ENCODE data around the gene CDKN2B-AS1. TPM values are rescaled to one million over a fixed set of nuclear protein-coding genes. Genes with fewer than 3 reads are reported as not detected.

Gene CDKN2B-AS1
- total RNA-seq, 2 experiments from 2014 or later = 0.21 to 0.23 TPM

DNA sequence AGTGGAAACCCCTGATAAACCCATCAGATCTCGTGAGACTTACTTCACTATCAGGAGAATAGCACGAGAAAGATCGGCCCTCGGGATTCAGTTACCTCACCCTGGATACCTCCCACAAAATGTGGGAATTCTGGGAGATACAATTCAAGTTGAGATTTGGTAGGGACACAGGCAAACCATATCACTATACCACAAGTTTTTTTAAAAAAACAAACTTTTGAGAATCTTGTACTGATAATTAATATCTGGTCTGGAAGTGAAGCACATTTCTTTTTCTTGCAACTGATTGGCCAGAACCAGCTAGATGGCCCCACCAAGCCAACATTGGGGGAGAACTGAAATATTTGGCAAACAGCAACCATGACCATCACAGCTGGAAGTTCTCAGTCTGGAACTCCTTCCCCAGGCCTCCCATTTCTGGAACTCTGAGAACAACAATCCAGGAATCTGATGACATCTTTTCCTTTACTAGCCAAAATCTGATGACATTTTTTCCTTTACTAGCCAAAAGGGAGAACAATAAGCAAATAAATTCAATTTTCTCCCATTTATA lies 66.3 kb downstream of the CDKN2B-AS1 start:
- H3K4me3 Mint-ChIP-seq = no peak overlapping the region
- H3K27ac Mint-ChIP-seq = no peak overlapping the region
- ChIA-PET CTCF (no interaction called here), POLR2A (no interaction called here)
- peaks cover 24% of the 10 kb centered on the region for H3K27me3 Mint-ChIP-seq
- intact Hi-C loops (cut with DNase I, micrococcal nuclease) = no loop called here
- DNase-seq = no peak
- ATAC-seq = no peak
- no peaks in the 10 kb centered on the region for H3K36me3 Mint-ChIP-seq (ENCODE audit: low read depth)
- H3K4me1 Mint-ChIP-seq = peaks cover 11% of the 10 kb centered on the region
- no peaks in the 10 kb centered on the region for H3K9me3 Mint-ChIP-seq (ENCODE audit: low read depth)

DNA sequence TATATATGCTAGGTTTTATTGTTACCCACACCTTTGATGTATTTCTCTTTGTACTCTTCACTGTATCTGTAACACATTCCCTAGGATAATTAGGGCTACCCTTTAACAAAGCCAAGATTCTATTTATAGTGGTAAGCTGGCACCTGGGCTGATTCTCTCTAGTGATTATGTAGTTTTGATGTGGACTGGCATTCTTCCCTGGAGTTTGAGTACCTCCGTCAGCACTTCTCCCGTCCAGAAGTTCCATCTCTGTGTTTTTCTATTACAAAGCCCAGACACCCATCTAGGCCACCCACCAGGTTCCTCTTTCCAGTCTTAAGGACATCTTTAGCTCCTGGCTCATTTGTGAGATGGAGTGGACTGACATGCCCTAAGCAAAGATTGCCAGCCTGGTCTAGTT lies 70.4 kb downstream of the CDKN2B-AS1 start:
- Mint-ChIP-seq H3K9me3 (ENCODE audit: low read depth) (no peaks in the 10 kb centered on the region), H3K27ac (no peak overlapping the region), H3K36me3 (ENCODE audit: low read depth) (no peaks in the 10 kb centered on the region), H3K4me1 (peaks cover 12% of the 10 kb centered on the region), H3K27me3 (peaks cover 20% of the 10 kb centered on the region), H3K4me3 (no peak overlapping the region)
- CTCF ChIA-PET = interaction anchor here (1.2 to 2.0 kb wide), 2 partner anchors 18 to 251 kb away, joined by 4 read pairs; no protein-coding TSS in a partner anchor
- POLR2A ChIA-PET = no interaction called here
- no peak for DNase-seq
- ATAC-seq = no peak
- intact Hi-C loops (cut with DNase I, micrococcal nuclease) = no loop called here

DNA sequence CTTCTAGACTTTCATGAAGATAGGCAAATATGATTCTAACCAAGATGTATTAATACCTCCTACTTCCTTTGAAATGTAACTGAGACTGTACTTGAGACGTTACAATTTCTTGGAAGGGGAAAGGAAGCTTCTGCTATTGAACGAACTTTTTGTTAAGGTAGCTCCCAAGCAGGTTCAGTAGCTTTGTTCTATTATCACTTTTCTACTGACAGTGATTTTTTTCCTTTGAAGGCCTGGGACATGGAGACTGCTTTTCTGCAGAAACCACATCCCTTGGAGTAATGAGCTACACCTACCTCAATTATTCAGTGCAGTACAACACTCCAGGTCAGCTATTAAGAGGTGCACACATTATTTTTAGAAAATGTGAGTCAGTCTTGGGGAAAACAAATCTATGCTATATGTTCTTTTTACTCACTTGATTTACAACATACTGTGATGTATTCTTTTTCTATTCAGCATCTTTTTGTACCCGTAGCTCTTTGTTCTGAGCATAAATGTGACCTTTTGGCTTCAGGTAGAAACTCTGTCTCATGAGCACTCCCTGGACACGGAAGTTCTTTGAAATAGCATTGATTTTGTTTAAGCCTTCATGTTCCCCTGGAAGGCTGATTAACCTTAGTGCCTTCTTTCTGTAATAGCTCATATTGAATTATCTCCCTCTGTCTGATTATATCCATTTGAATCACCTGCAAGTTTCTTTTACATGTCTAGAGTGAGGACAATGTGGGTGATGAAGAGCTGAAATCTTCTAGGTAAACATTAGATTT lies 71.0 kb downstream of the CDKN2B-AS1 start:
- Mint-ChIP-seq H3K36me3 (ENCODE audit: low read depth) (no peaks in the 10 kb centered on the region), H3K9me3 (ENCODE audit: low read depth) (no peaks in the 10 kb centered on the region), H3K4me1 (peaks cover 12% of the 10 kb centered on the region), H3K27ac (no peak overlapping the region), H3K27me3 (peaks cover 18% of the 10 kb centered on the region), H3K4me3 (no peak overlapping the region)
- ATAC-seq (no peak), DNase-seq (no peak)
- CTCF ChIA-PET = interaction anchor here (0.6 to 2.0 kb wide), 4 partner anchors 18 to 252 kb away, joined by 3 to 4 read pairs (median 4); no protein-coding TSS in a partner anchor
- intact Hi-C loops (cut with DNase I, micrococcal nuclease) = no loop called here
- POLR2A ChIA-PET = no interaction called here

DNA sequence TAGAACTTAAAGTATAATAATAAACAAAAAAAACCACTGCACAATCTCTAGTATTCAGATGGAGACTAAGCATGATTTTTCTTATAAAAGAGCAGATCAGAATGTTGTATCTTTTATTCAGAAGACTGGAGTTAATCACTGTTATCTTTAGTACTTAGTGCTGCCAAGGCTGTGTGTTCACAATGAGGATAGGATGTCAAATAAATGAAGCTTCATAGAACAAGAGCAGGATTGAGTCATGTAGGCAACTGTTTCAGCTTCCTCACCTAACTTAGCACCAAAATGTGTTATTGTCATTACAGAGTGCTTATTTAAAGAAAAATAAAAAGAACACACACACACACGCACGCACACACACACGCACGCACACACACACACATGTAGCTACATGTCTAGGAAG lies 72.6 kb downstream of the CDKN2B-AS1 start:
- no peaks in the 10 kb centered on the region for H3K9me3 Mint-ChIP-seq (ENCODE audit: low read depth)
- no peak overlapping the region for H3K4me3 Mint-ChIP-seq
- ATAC-seq (no peak), DNase-seq (no peak)
- H3K27ac Mint-ChIP-seq = no peak overlapping the region
- CTCF ChIA-PET = interaction anchor here (0.7 to 0.8 kb wide), 2 partner anchors 38 to 59 kb away, joined by 3 read pairs; no protein-coding TSS in a partner anchor
- POLR2A ChIA-PET = no interaction called here
- H3K4me1 Mint-ChIP-seq = peaks cover 12% of the 10 kb centered on the region
- peaks cover 17% of the 10 kb centered on the region for H3K27me3 Mint-ChIP-seq
- intact Hi-C loops (cut with DNase I, micrococcal nuclease) = no loop called here
- no peaks in the 10 kb centered on the region for H3K36me3 Mint-ChIP-seq (ENCODE audit: low read depth)

DNA sequence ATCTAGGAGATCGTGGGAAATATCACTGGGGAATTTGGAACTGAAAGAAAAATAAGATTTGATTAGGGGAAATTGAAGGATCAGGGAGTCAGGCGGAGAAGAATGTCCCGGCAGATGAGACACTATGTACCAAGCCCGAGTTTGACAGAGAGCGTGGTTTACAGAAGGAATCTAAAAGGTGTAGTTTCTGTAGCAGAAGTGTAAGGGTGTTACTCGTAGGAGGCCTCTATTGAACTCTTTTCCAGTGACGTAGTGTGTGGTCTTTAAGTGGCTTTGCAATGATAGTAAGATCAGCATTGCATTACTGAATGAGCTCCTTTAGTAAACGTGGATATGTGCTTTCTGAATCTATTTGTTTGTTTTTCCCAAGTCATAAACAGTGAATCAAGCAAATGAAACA lies 73.8 kb downstream of the CDKN2B-AS1 start:
- POLR2A ChIA-PET = no interaction called here
- Mint-ChIP-seq H3K4me3 (no peak overlapping the region), H3K36me3 (ENCODE audit: low read depth) (no peaks in the 10 kb centered on the region), H3K4me1 (peaks cover 13% of the 10 kb centered on the region), H3K27ac (no peak overlapping the region), H3K9me3 (ENCODE audit: low read depth) (no peaks in the 10 kb centered on the region), H3K27me3 (peaks cover 18% of the 10 kb centered on the region)
- intact Hi-C loops (cut with DNase I, micrococcal nuclease) = no loop called here
- CTCF ChIA-PET = interaction anchor here (0.7 to 1.4 kb wide), 3 partner anchors 34 to 1768 kb away, joined by 3 read pairs; no protein-coding TSS in a partner anchor
- DNase-seq (no peak), ATAC-seq (no peak)

DNA sequence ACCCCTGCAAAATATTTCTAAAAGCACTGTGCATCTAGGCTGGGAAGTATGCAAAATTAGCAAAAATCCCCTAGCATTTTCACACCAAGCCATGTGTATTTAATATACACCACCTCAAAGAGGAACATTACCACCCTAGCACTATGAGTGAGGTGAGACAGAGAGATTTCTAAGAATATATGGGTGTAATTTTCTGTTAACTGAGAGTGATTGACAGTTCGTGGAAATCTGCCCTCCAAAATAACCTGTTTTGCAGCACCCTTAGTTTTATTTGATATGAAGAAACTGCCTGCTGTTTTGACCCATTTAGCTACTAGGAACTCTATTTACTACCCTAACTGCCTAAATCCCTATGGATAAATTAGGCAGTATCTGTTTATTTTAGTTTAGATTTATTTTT lies 78.8 kb downstream of the CDKN2B-AS1 start:
- Mint-ChIP-seq H3K27me3 (peaks cover 27% of the 10 kb centered on the region), H3K9me3 (ENCODE audit: low read depth) (no peaks in the 10 kb centered on the region), H3K4me3 (no peak overlapping the region), H3K36me3 (ENCODE audit: low read depth) (no peaks in the 10 kb centered on the region), H3K4me1 (peaks cover 7% of the 10 kb centered on the region), H3K27ac (no peak overlapping the region)
- ChIA-PET CTCF (no interaction called here), POLR2A (no interaction called here)
- intact Hi-C loops (cut with DNase I, micrococcal nuclease) = no loop called here
- ATAC-seq (peak; percentile 36), DNase-seq (no peak)

DNA sequence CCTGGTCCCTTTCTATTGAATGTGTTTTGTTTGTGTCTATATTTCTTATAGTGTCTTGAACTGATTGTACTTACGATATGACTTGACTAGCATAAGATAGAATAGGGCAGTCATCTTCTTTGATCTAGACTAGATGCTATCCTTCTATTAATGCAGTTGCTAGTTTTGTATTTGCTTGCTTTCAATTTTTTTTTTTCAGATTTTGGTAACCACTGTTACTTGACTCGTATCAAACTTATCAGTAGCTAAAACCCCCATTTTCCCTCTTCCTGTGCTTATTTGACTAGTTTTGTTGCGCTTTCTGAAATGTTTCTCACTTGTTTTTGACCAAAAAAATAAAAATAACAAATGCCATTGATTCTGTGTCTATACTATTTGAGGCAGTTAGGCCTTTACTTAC lies 83.5 kb downstream of the CDKN2B-AS1 start:
- peaks cover 28% of the 10 kb centered on the region for H3K4me1 Mint-ChIP-seq

DNA sequence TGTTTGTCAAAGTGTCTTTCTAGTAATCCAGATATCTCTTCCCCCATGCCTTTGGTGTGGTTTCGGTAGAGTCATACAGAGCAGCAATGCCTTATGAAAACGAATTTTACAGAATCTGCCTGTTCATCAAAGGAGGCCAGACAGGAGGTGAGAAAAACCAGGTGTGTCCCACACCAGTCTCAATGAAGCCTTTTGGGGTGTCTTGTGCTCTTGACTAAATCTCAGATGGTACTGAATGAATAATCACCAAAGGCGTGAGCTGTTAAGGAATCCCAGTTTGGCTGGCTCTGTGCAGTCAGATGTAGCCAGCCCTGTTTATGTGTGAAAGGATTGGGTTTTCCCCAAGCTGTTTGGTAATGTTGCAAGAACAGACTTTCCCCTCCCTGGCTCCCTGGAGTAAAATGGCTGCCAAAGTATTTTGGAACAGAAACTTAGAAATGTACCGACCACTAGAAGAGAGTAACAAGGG lies 85.3 kb downstream of the CDKN2B-AS1 start:
- DNase-seq (peak; percentile 75), ATAC-seq (peak; percentile 99)
- H3K9me3 Mint-ChIP-seq (ENCODE audit: low read depth) = no peaks in the 10 kb centered on the region
- peaks cover 26% of the 10 kb centered on the region for H3K4me1 Mint-ChIP-seq
- H3K27me3 Mint-ChIP-seq = peaks cover 61% of the 10 kb centered on the region
- no peaks in the 10 kb centered on the region for H3K36me3 Mint-ChIP-seq (ENCODE audit: low read depth)
- POLR2A ChIA-PET = interaction anchor here (0.6 to 1.1 kb wide), 3 partner anchors 25 to 278 kb away, joined by 3 read pairs; partner anchors contain the start of gene MTAP
- H3K4me3 Mint-ChIP-seq = no peak overlapping the region
- CTCF ChIA-PET = interaction anchor here (0.5 to 2.5 kb wide), 13 partner anchors 22 to 1651 kb away, joined by 3 to 8 read pairs (median 3); no protein-coding TSS in a partner anchor
- intact Hi-C loops (cut with DNase I, micrococcal nuclease) = loop anchor here (1.0 to 5.0 kb wide), 11 partner anchors 17 to 319 kb away; no protein-coding TSS in a partner anchor
- no peak overlapping the region for H3K27ac Mint-ChIP-seq

More for the DNA sequence above, 83.5 kb downstream of the CDKN2B-AS1 start:
- Mint-ChIP-seq H3K4me3 (no peak overlapping the region), H3K9me3 (ENCODE audit: low read depth) (no peaks in the 10 kb centered on the region), H3K36me3 (ENCODE audit: low read depth) (no peaks in the 10 kb centered on the region), H3K27me3 (peaks cover 51% of the 10 kb centered on the region), H3K27ac (no peak overlapping the region)
- CTCF ChIA-PET = interaction anchor here (0.6 to 0.9 kb wide), 2 partner anchors 34 to 37 kb away, joined by 3 read pairs; no protein-coding TSS in a partner anchor
- intact Hi-C loops (cut with DNase I, micrococcal nuclease) = no loop called here
- POLR2A ChIA-PET = no interaction called here
- no peak for ATAC-seq
- no peak for DNase-seq

DNA sequence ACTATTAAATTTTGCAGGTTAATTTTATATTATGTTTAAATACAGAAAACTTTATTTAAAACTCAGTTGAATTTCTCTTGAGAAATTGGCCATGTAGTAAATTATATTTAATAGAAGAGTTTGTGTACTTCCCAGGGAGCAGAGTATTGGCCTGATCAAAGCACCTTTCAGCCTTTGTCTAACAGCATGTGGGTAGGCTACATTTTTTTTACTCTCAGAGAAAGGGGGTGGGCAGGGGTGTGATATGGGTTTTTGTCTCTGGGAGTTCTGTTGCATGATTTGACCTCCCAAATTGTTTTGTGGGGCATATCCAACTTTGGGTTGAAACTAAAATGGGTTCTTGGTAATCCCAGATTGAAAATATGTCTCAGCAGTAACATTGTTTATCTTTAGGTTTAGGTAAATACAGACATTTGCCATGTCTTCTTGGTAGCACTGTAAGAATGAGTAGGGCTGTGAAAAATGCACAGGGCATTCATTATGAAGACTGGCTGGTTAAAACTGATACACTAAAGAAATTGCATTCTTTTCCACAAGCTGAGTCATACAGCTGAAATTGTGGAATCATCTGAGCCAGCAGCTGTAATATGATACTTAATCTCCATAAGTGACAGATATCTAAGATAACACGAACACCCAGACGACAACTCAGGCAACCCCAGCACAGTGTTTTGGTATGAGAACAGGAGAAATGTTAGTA lies 89.9 kb downstream of the CDKN2B-AS1 start:
- peaks cover 11% of the 10 kb centered on the region for H3K4me1 Mint-ChIP-seq
- POLR2A ChIA-PET = no interaction called here
- no peaks in the 10 kb centered on the region for H3K9me3 Mint-ChIP-seq (ENCODE audit: low read depth)
- DNase-seq = no peak
- no peaks in the 10 kb centered on the region for H3K36me3 Mint-ChIP-seq (ENCODE audit: low read depth)
- no peak overlapping the region for H3K4me3 Mint-ChIP-seq
- H3K27ac Mint-ChIP-seq = no peak overlapping the region
- CTCF ChIA-PET = no interaction called here
- intact Hi-C loops (cut with DNase I, micrococcal nuclease) = loop anchor here (1.0 to 5.0 kb wide), 2 partner anchors 18 to 252 kb away; no protein-coding TSS in a partner anchor
- ATAC-seq = no peak
- peaks cover 56% of the 10 kb centered on the region for H3K27me3 Mint-ChIP-seq

DNA sequence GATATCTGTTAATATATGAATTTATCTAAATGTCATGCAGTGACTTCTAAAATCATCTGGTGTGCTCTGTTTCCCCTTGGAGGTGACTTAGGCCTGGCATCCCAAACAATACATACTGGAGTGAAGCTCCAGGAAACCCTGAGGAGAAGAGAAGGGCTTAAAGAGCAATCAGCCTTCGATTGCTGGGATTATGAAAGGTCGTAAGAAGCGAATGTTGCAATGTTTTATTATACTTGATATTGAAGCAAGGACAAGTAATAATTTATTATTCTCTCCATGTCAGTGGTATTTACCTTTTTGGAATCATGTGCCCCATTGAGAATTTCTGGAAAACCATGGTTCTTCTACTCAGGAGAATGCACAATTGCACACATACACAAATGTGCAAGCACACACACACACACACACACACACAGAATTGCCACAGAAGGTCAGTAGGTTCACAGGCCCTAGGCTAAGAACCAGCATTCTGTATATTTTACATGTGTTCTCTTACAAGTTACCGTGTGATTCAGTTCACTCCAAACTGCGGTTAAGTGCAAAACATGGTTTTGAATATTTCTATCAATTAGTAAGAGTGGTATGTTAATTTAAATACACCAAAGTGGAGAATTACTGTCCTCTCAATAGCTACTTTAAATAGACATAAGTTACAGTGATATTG lies 93.6 kb downstream of the CDKN2B-AS1 start:
- H3K27ac Mint-ChIP-seq = no peak overlapping the region
- CTCF ChIA-PET = no interaction called here
- DNase-seq (no peak), ATAC-seq (no peak)
- intact Hi-C loops (cut with DNase I, micrococcal nuclease) = no loop called here
- no peaks in the 10 kb centered on the region for H3K36me3 Mint-ChIP-seq (ENCODE audit: low read depth)
- POLR2A ChIA-PET = no interaction called here
- H3K4me3 Mint-ChIP-seq = no peak overlapping the region
- H3K9me3 Mint-ChIP-seq (ENCODE audit: low read depth) = peaks cover 5% of the 10 kb centered on the region
- no peaks in the 10 kb centered on the region for H3K4me1 Mint-ChIP-seq
- H3K27me3 Mint-ChIP-seq = peaks cover 47% of the 10 kb centered on the region

DNA sequence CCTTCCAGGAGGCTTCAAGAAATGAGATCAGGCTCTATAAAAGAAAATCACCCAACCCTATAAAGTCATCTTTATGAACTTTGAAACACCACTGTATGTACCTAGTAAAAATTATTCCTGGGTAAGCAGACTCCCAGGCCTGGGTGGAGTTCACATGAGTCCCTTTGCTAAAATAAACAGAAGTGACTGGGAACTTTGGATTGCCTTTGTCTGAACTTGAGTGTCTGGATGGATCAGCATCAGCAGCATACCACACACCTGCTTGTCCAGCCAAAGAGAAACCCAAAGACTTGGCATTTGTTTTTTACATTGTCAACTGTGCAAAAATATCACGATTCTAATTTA lies 94.1 kb downstream of the CDKN2B-AS1 start:
- Mint-ChIP-seq H3K4me1 (no peaks in the 10 kb centered on the region), H3K4me3 (no peak overlapping the region), H3K27ac (no peak overlapping the region), H3K27me3 (peaks cover 45% of the 10 kb centered on the region), H3K9me3 (ENCODE audit: low read depth) (peaks cover 5% of the 10 kb centered on the region), H3K36me3 (ENCODE audit: low read depth) (no peaks in the 10 kb centered on the region)
- ATAC-seq = no peak
- no peak for DNase-seq
- ChIA-PET CTCF (no interaction called here), POLR2A (no interaction called here)
- intact Hi-C loops (cut with DNase I, micrococcal nuclease) = no loop called here

Data from activated CD4-positive, alpha-beta T cell treated with anti-CD3 and anti-CD28 coated beads for 36 hours (primary cell).